ENCODE results near the gene MED16. TPM values are rescaled to one million over a fixed set of nuclear protein-coding genes. Genes with fewer than 3 reads are reported as not detected.

MED16 gene
- total RNA-seq, 1 donor from 2014 or later = 18.3 TPM

GRCh38 chr19:862581-863314 is 30.2 kb downstream of the MED16 start:
- Histone ChIP-seq H3K9ac (ENCODE audit: low read depth in 1 of 3, low read length in 3 of 3) (no peak overlapping the region), H3K27me3 (ENCODE audit: control insufficient read depth in 3 of 3, insufficient read depth in 3 of 3, low read length in 3 of 3) (peaks cover 15 to 36% (median 25%) of the 10 kb centered on the region in 3 donors), H3K9me3 (ENCODE audit: control insufficient read depth in 3 of 3, low read length in 3 of 3) (no peaks in the 10 kb centered on the region), H3K4me1 (ENCODE audit: control insufficient read depth in 3 of 3, insufficient read depth in 3 of 3, low read length in 3 of 3) (peaks cover 0 to 7% (median 7%) of the 10 kb centered on the region in 3 donors), H3K36me3 (ENCODE audit: control insufficient read depth in 3 of 3, insufficient read depth in 3 of 3, low read length in 3 of 3) (peaks cover 3 to 6% (median 5%) of the 10 kb centered on the region in 3 donors), H3K4me3 (ENCODE audit: low read length in 3 of 3) (no peak overlapping the region), H3K27ac (ENCODE audit: low read depth, low read length) (no peak overlapping the region)

GRCh38 chr19:861756-862580 is 31.0 kb downstream of the MED16 start:
- H3K27me3 ChIP-seq (ENCODE audit: control insufficient read depth in 3 of 3, insufficient read depth in 3 of 3, low read length in 3 of 3) = peaks cover 15 to 36% (median 25%) of the 10 kb centered on the region in 3 donors
- no peaks in the 10 kb centered on the region for H3K36me3 ChIP-seq (ENCODE audit: control insufficient read depth in 3 of 3, insufficient read depth in 3 of 3, low read length in 3 of 3)
- H3K4me1 ChIP-seq (ENCODE audit: control insufficient read depth in 3 of 3, insufficient read depth in 3 of 3, low read length in 3 of 3) = peaks cover 0 to 7% (median 7%) of the 10 kb centered on the region in 3 donors
- H3K9me3 ChIP-seq (ENCODE audit: control insufficient read depth in 3 of 3, low read length in 3 of 3) = no peaks in the 10 kb centered on the region
- no peak overlapping the region for H3K9ac ChIP-seq (ENCODE audit: low read depth in 1 of 3, low read length in 3 of 3)
- no peak overlapping the region for H3K27ac ChIP-seq (ENCODE audit: low read depth, low read length)
- no peak overlapping the region for H3K4me3 ChIP-seq (ENCODE audit: low read length in 3 of 3)

- H3K9me3 ChIP-seq (ENCODE audit: control insufficient read depth in 3 of 3, low read length in 3 of 3) = no peaks in the 10 kb centered on the region
- no peak overlapping the region for H3K4me3 ChIP-seq (ENCODE audit: low read length in 3 of 3)
- no peak overlapping the region for H3K27ac ChIP-seq (ENCODE audit: low read depth, low read length)
- peaks cover 0 to 7% (median 7%) of the 10 kb centered on the region in 3 donors for H3K4me1 ChIP-seq (ENCODE audit: control insufficient read depth in 3 of 3, insufficient read depth in 3 of 3, low read length in 3 of 3)
- H3K36me3 ChIP-seq (ENCODE audit: control insufficient read depth in 3 of 3, insufficient read depth in 3 of 3, low read length in 3 of 3) = no peaks in the 10 kb centered on the region
- peaks cover 15 to 36% (median 25%) of the 10 kb centered on the region in 3 donors for H3K27me3 ChIP-seq (ENCODE audit: control insufficient read depth in 3 of 3, insufficient read depth in 3 of 3, low read length in 3 of 3)
- H3K9ac ChIP-seq (ENCODE audit: low read depth in 1 of 3, low read length in 3 of 3) = no peak overlapping the region
These were observed 31.7 kb downstream of the MED16 start for GRCh38 chr19:861141-861755.

- H3K9me3 ChIP-seq (ENCODE audit: control insufficient read depth in 3 of 3, low read length in 3 of 3) = no peaks in the 10 kb centered on the region
- peak within 1 kb of the TSS; percentile 55 for H3K27ac ChIP-seq (ENCODE audit: low read depth, low read length)
- H3K9ac ChIP-seq (ENCODE audit: low read depth in 1 of 3, low read length in 3 of 3) = peak within 1 kb of the TSS in 2 of 3 donors; percentile 23 to 42
- peaks cover 26 to 51% (median 37%) of the 10 kb centered on the region in 3 donors for H3K27me3 ChIP-seq (ENCODE audit: control insufficient read depth in 3 of 3, insufficient read depth in 3 of 3, low read length in 3 of 3)
- H3K36me3 ChIP-seq (ENCODE audit: control insufficient read depth in 3 of 3, insufficient read depth in 3 of 3, low read length in 3 of 3) = no peaks in the 10 kb centered on the region
- H3K4me3 ChIP-seq (ENCODE audit: low read length in 3 of 3) = peak within 1 kb of the TSS; percentile 52 to 59 (median 58)
- H3K4me1 ChIP-seq (ENCODE audit: control insufficient read depth in 3 of 3, insufficient read depth in 3 of 3, low read length in 3 of 3) = peaks cover 0 to 7% (median 7%) of the 10 kb centered on the region in 3 donors
These were observed 33.8 kb downstream of the MED16 start, which contains the start of gene CFD for GRCh38 chr19:858868-859843. TSS of gene CFD (plus strand) at chr19:859664. CDS start at chr19:859690, 26 bp downstream.

GRCh38 chr19:858284-858683 is 34.7 kb downstream of the MED16 start:
- H3K4me3 ChIP-seq (ENCODE audit: low read length in 3 of 3) = no peak overlapping the region
- H3K27me3 ChIP-seq (ENCODE audit: control insufficient read depth in 3 of 3, insufficient read depth in 3 of 3, low read length in 3 of 3) = peaks cover 26 to 51% (median 38%) of the 10 kb centered on the region in 3 donors
- H3K27ac ChIP-seq (ENCODE audit: low read depth, low read length) = no peak overlapping the region
- peaks cover 0 to 7% (median 5%) of the 10 kb centered on the region in 3 donors for H3K4me1 ChIP-seq (ENCODE audit: control insufficient read depth in 3 of 3, insufficient read depth in 3 of 3, low read length in 3 of 3)
- no peak overlapping the region for H3K9ac ChIP-seq (ENCODE audit: low read depth in 1 of 3, low read length in 3 of 3)
- no peaks in the 10 kb centered on the region for H3K36me3 ChIP-seq (ENCODE audit: control insufficient read depth in 3 of 3, insufficient read depth in 3 of 3, low read length in 3 of 3)
- no peaks in the 10 kb centered on the region for H3K9me3 ChIP-seq (ENCODE audit: control insufficient read depth in 3 of 3, low read length in 3 of 3)

DNA sequence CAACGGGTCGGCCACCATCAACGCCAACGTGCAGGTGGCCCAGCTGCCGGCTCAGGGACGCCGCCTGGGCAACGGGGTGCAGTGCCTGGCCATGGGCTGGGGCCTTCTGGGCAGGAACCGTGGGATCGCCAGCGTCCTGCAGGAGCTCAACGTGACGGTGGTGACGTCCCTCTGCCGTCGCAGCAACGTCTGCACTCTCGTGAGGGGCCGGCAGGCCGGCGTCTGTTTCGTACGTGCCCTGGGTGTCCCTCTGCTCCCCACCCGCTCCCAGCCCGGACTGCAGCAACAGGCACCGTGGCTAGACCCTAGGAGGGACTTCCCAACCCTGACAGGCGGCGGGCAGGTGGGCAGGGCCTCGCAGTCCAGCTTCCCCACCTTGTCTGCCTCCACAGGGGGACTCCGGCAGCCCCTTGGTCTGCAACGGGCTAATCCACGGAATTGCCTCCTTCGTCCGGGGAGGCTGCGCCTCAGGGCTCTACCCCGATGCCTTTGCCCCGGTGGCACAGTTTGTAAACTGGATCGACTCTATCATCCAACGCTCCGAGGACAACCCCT is 37.3 kb downstream of the MED16 start:
- Histone ChIP-seq H3K36me3 (ENCODE audit: control insufficient read depth in 3 of 3, insufficient read depth in 3 of 3, low read length in 3 of 3) (no peaks in the 10 kb centered on the region), H3K4me1 (ENCODE audit: control insufficient read depth in 3 of 3, insufficient read depth in 3 of 3, low read length in 3 of 3) (peaks cover 6 to 10% (median 9%) of the 10 kb centered on the region in 3 donors), H3K9ac (ENCODE audit: low read depth in 1 of 3, low read length in 3 of 3) (no peak overlapping the region), H3K4me3 (ENCODE audit: low read length in 3 of 3) (no peak overlapping the region), H3K27ac (ENCODE audit: low read depth, low read length) (no peak overlapping the region), H3K27me3 (ENCODE audit: control insufficient read depth in 3 of 3, insufficient read depth in 3 of 3, low read length in 3 of 3) (peaks cover 37 to 57% (median 42%) of the 10 kb centered on the region in 3 donors), H3K9me3 (ENCODE audit: control insufficient read depth in 3 of 3, low read length in 3 of 3) (no peaks in the 10 kb centered on the region)

DNA sequence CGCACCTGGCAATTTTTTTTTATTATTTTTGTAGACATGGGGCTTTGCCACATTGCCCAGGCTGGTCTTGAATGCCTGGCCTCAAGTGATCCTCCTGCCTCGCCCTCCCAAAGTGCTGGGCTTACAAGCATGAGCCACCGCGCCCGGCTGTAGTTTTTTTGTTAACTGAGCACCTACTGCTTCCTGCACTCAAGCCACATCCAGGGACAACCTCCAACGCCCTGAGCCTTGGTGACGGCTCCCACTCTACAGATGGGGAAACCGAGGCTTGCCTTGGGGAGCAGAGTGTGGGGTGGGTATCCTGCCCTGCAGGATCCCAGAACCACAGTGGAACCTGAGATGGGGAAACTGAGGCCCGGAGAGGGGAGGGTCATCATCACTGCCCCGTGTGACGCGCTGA is 37.8 kb downstream of the MED16 start:
- H3K27me3 ChIP-seq (ENCODE audit: control insufficient read depth in 3 of 3, insufficient read depth in 3 of 3, low read length in 3 of 3) = peaks cover 37 to 57% (median 43%) of the 10 kb centered on the region in 3 donors
- H3K9ac ChIP-seq (ENCODE audit: low read depth in 1 of 3, low read length in 3 of 3) = no peak overlapping the region
- no peak overlapping the region for H3K27ac ChIP-seq (ENCODE audit: low read depth, low read length)
- H3K36me3 ChIP-seq (ENCODE audit: control insufficient read depth in 3 of 3, insufficient read depth in 3 of 3, low read length in 3 of 3) = no peaks in the 10 kb centered on the region
- no peaks in the 10 kb centered on the region for H3K9me3 ChIP-seq (ENCODE audit: control insufficient read depth in 3 of 3, low read length in 3 of 3)
- peaks cover 10 to 13% (median 12%) of the 10 kb centered on the region in 3 donors for H3K4me1 ChIP-seq (ENCODE audit: control insufficient read depth in 3 of 3, insufficient read depth in 3 of 3, low read length in 3 of 3)
- no peak overlapping the region for H3K4me3 ChIP-seq (ENCODE audit: low read length in 3 of 3)

DNA sequence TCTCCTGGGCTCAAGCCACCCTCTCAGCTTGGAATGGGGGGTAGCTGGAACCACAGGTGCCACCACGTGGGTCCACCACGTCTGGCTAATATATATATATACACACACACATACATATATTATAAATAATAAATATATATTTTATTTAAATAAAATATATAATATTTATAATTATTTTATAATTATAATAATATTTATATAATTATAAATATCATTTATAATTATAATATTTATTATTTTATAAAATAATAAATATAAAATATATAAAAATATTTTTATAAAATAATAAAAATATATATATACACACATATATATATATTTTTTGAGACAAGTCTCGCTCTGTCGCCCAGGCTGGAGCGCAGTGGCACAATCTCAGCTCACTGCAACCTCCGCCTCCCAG is 38.4 kb downstream of the MED16 start:
- H3K36me3 ChIP-seq (ENCODE audit: control insufficient read depth in 3 of 3, insufficient read depth in 3 of 3, low read length in 3 of 3) = no peaks in the 10 kb centered on the region
- no peak overlapping the region for H3K27ac ChIP-seq (ENCODE audit: low read depth, low read length)
- H3K4me3 ChIP-seq (ENCODE audit: low read length in 3 of 3) = no peak overlapping the region
- H3K9ac ChIP-seq (ENCODE audit: low read depth in 1 of 3, low read length in 3 of 3) = no peak overlapping the region
- peaks cover 10 to 13% (median 12%) of the 10 kb centered on the region in 3 donors for H3K4me1 ChIP-seq (ENCODE audit: control insufficient read depth in 3 of 3, insufficient read depth in 3 of 3, low read length in 3 of 3)
- no peaks in the 10 kb centered on the region for H3K9me3 ChIP-seq (ENCODE audit: control insufficient read depth in 3 of 3, low read length in 3 of 3)
- H3K27me3 ChIP-seq (ENCODE audit: control insufficient read depth in 3 of 3, insufficient read depth in 3 of 3, low read length in 3 of 3) = peaks cover 36 to 55% (median 41%) of the 10 kb centered on the region in 3 donors

Data from skeletal muscle tissue (tissue), 4 donors.